ENCODE measurements around the gene FBL. TPM values are rescaled to one million over a fixed set of nuclear protein-coding genes. Genes with fewer than 3 reads are reported as not detected.

Gene FBL
- polyA plus RNA-seq, 1 donor (not counting 4 experiments of a cell fraction or from before 2014, with no cell fraction given) = 357 TPM

- peak overlapping the region; percentile 37 to 50 (median 45) for H3K4me3 ChIP-seq (ENCODE audit: control insufficient read depth in 2 of 3, extremely low read depth in 1 of 3, insufficient read depth in 2 of 3, low read depth in 1 of 3, low read length in 3 of 3)
- no peaks in the 10 kb centered on the region for H3K27me3 ChIP-seq (ENCODE audit: control insufficient read depth, extremely low read depth, insufficient read depth, low read length)
- H3K4me2 ChIP-seq (ENCODE audit: control insufficient read depth, extremely low read depth, insufficient read depth, low read depth, low read length) = peak overlapping the region; percentile 84
- dilution Hi-C loops (cut with MboI; ENCODE audit: extremely low pct_ligation_motif_present, low sequenced_read_pairs) = no loop called here
- no peaks in the 10 kb centered on the region for H4K20me1 ChIP-seq (ENCODE audit: control insufficient read depth, extremely low read depth, insufficient read depth, low read length)
- no peak for DNase-seq (ENCODE audit: low read depth, low spot score)
- no peaks in the 10 kb centered on the region for H3K9me1 ChIP-seq (ENCODE audit: control insufficient read depth, extremely low read depth, insufficient read depth, low read length)
- H3K4me1 ChIP-seq (ENCODE audit: control insufficient read depth, extremely low read depth, insufficient read depth, low read length) = peaks cover 9% of the 10 kb centered on the region
- H3K9me3 ChIP-seq (ENCODE audit: control insufficient read depth, low read depth, low read length) = no peaks in the 10 kb centered on the region
- no peaks in the 10 kb centered on the region for H3K79me2 ChIP-seq (ENCODE audit: control insufficient read depth, insufficient read depth, low read length)
- FAIRE-seq = peak; percentile 26
- H3K36me3 ChIP-seq (ENCODE audit: control insufficient read depth in 2 of 2, extremely low read depth in 1 of 2, insufficient read depth in 2 of 2, low read length in 2 of 2) = peaks cover 14 to 15% of the 10 kb centered on the region in 2 experiments
- H2AFZ ChIP-seq (ENCODE audit: control insufficient read depth, low read length) = peak overlapping the region; percentile 2
- H3K27ac ChIP-seq (ENCODE audit: control insufficient read depth, insufficient read depth, low read length) = no peak overlapping the region
- H3K9ac ChIP-seq (ENCODE audit: control insufficient read depth, extremely low read depth, insufficient read depth, low read length) = peak overlapping the region; percentile 31
- TF ChIP-seq EZH2 (IDR thresholded peaks at IDR 0.05; ENCODE audit: low read length) (no peak), CTCF (optimal IDR thresholded peaks at IDR 0.05 in 1 of 3, IDR thresholded peaks at IDR 0.05 in 1 of 3, conservative IDR thresholded peaks at IDR 0.05 in 1 of 3; ENCODE audit: extremely low read depth in 1 of 3, insufficient read depth in 2 of 3, low read length in 3 of 3) (no peak)
Observed at GRCh38 chr19:39823686-39824085, 22.5 kb downstream of the FBL start.

DNA sequence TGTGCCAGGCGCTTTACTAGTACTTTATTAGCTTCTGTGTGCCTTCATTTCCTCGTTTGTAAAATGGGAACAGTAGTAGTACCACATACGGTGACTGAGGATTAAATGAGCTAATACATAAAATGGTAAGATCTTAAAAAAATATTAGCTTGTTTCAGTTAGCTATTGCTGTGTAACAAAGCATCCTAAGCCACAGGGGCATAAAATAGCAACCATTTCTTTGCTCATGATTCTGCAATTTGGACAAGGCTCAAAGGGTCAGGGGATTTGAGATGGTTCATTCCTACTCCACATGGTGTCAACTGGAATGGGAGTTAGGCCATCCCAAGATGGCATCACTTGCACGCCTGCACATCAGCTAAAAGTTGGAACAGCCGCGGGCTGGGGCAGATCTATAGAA, 25.5 kb downstream of the FBL start:
- Histone ChIP-seq H2AFZ (ENCODE audit: control insufficient read depth, low read length) (no peak overlapping the region), H3K4me1 (ENCODE audit: control insufficient read depth, extremely low read depth, insufficient read depth, low read length) (peaks cover 9% of the 10 kb centered on the region), H3K36me3 (ENCODE audit: control insufficient read depth in 2 of 2, extremely low read depth in 1 of 2, insufficient read depth in 2 of 2, low read length in 2 of 2) (peaks cover 2 to 4% of the 10 kb centered on the region in 2 experiments), H3K9me3 (ENCODE audit: control insufficient read depth, low read depth, low read length) (no peaks in the 10 kb centered on the region), H3K4me2 (ENCODE audit: control insufficient read depth, extremely low read depth, insufficient read depth, low read depth, low read length) (no peak overlapping the region), H3K9ac (ENCODE audit: control insufficient read depth, extremely low read depth, insufficient read depth, low read length) (no peak overlapping the region), H3K27ac (ENCODE audit: control insufficient read depth, insufficient read depth, low read length) (no peak overlapping the region), H3K4me3 (ENCODE audit: control insufficient read depth in 2 of 3, extremely low read depth in 1 of 3, insufficient read depth in 2 of 3, low read depth in 1 of 3, low read length in 3 of 3) (no peak overlapping the region), H4K20me1 (ENCODE audit: control insufficient read depth, extremely low read depth, insufficient read depth, low read length) (no peaks in the 10 kb centered on the region), H3K9me1 (ENCODE audit: control insufficient read depth, extremely low read depth, insufficient read depth, low read length) (no peaks in the 10 kb centered on the region), H3K27me3 (ENCODE audit: control insufficient read depth, extremely low read depth, insufficient read depth, low read length) (no peaks in the 10 kb centered on the region), H3K79me2 (ENCODE audit: control insufficient read depth, insufficient read depth, low read length) (no peaks in the 10 kb centered on the region)
- DNase-seq (ENCODE audit: low read depth, low spot score) (no peak), FAIRE-seq (no peak)
- dilution Hi-C loops (cut with MboI; ENCODE audit: extremely low pct_ligation_motif_present, low sequenced_read_pairs) = no loop called here
- no peak for TF ChIP-seq CTCF (optimal IDR thresholded peaks at IDR 0.05 in 1 of 3, IDR thresholded peaks at IDR 0.05 in 1 of 3, conservative IDR thresholded peaks at IDR 0.05 in 1 of 3; ENCODE audit: extremely low read depth in 1 of 3, insufficient read depth in 2 of 3, low read length in 3 of 3)
- no peak for TF ChIP-seq EZH2 (IDR thresholded peaks at IDR 0.05; ENCODE audit: low read length)

All from keratinocyte (primary cell).